Brain microvascular endothelial cell (primary cell): ENCODE data around the gene SLC39A13.

Source experiments
- DNase-seq: peaks from one replicate; pipeline ENCODE4 v3.0.0-alpha.2; 2020
- H3K27ac ChIP-seq: fragments of 250-450 bp; sonication (Bioruptor Pico); 2 replicates; pipeline ENCODE4 v1.5.1; 2020; ENCODE audit warnings: mild to moderate bottlenecking, moderate library complexity
- H3K27me3 ChIP-seq: fragments of 250-450 bp; sonication (Bioruptor Pico); replicated peaks from 2 replicates; pipeline ENCODE4 v1.5.1; 2020; ENCODE audit warnings: mild to moderate bottlenecking
- H3K36me3 ChIP-seq: fragments of 250-450 bp; sonication (Bioruptor Pico); replicated peaks from 2 replicates; pipeline ENCODE4 v1.5.1; 2020; ENCODE audit warnings: mild to moderate bottlenecking
- H3K4me3 ChIP-seq: 2 replicates; pipeline ENCODE4 v1.5.1; 2011; ENCODE audit warnings: low read depth, mild to moderate bottlenecking, control low read depth, low read length, moderate library complexity
- in situ Hi-C: cut with HindIII; loops from 2 replicates; pipeline ENCODE4 v1.10.0; 2017; ENCODE audit warnings: low sequenced_read_pairs, low pct_ligation_motif_present
- TF ChIP-seq, protein P1 (sequence below): IDR thresholded peaks from 2 replicates; pipeline ENCODE4 v1.5.1; 2011; ENCODE audit warnings: low read depth, mild to moderate bottlenecking, moderate library complexity, low read length, control low read depth, inconsistent platforms; ENCODE audit errors: missing control alignments

Gene SLC39A13

DNA sequence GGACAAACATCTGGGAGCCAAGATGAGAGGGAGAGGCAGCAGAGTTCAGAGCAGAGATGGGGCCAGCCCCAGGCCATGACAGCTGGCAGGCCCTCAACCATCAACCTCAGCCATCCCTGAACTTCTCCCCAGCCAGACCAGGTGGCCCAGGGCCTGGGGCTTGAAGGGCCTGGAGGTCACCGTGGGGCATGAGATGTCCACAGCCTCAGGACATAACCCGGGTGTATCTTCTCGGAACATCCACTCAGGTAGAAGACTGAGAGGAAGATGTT lies 12.4 kb upstream of the SLC39A13 start:
- H3K27me3 ChIP-seq, result no peaks in the 10 kb centered on the region
- TF ChIP-seq, protein P1, sequence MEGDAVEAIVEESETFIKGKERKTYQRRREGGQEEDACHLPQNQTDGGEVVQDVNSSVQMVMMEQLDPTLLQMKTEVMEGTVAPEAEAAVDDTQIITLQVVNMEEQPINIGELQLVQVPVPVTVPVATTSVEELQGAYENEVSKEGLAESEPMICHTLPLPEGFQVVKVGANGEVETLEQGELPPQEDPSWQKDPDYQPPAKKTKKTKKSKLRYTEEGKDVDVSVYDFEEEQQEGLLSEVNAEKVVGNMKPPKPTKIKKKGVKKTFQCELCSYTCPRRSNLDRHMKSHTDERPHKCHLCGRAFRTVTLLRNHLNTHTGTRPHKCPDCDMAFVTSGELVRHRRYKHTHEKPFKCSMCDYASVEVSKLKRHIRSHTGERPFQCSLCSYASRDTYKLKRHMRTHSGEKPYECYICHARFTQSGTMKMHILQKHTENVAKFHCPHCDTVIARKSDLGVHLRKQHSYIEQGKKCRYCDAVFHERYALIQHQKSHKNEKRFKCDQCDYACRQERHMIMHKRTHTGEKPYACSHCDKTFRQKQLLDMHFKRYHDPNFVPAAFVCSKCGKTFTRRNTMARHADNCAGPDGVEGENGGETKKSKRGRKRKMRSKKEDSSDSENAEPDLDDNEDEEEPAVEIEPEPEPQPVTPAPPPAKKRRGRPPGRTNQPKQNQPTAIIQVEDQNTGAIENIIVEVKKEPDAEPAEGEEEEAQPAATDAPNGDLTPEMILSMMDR, result no peak
- H3K27ac ChIP-seq, result no peak overlapping the region
- in situ Hi-C loops, result no loop called here
- no peak overlapping the region for H3K4me3 ChIP-seq
- DNase-seq, result no peak
- H3K36me3 ChIP-seq, result no peaks in the 10 kb centered on the region

DNA sequence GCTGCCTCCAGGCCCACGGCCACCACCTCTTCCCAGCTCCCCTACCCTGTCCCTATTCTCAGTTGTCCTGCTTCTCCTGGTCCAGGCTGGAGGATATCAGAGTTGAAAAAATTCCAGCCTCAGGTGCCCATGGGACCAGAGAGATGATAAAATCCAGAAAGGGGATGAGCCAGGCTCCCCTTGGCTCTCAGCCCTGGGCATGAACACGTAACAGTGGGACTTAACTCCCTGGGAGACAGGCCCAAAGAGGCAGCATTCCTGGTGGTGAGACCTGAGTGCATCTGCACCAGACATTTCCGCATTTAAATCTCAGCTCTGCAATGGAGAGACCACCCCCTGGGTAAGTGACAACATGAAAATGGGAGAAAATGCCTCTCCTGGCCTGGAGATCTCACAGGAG lies 10.4 kb upstream of the SLC39A13 start:
- TF ChIP-seq, protein P1, result no peak
- in situ Hi-C loops, result no loop called here
- no peaks in the 10 kb centered on the region for H3K27me3 ChIP-seq
- no peaks in the 10 kb centered on the region for H3K36me3 ChIP-seq
- H3K27ac ChIP-seq, result no peak overlapping the region
- no peak overlapping the region for H3K4me3 ChIP-seq
- DNase-seq, result no peak

DNA sequence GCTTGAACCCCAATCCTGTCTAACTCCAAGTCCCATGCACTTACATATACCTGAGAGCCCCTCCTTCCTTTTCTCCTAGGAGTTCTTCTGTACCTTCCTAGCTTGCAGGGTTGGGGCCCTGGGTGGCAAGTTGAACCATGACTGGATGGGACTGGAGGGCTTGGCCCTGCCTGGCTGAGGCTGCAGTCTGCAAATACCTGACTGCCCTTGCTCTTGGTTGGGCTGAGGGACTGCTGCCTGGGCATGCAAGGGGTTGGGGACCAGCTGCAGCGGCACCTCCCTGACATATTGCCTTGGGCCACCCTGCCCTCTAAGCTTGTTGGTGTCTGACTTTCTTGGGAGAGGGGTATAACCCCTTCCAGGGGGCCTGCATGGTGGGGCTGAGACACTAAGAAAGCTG lies 9.8 kb upstream of the SLC39A13 start:
- Histone ChIP-seq H3K4me3 (no peak overlapping the region), H3K27me3 (no peaks in the 10 kb centered on the region), H3K27ac (no peak overlapping the region), H3K36me3 (no peaks in the 10 kb centered on the region)
- TF ChIP-seq, protein P1, result no peak
- no peak for DNase-seq
- in situ Hi-C loops, result no loop called here

DNA sequence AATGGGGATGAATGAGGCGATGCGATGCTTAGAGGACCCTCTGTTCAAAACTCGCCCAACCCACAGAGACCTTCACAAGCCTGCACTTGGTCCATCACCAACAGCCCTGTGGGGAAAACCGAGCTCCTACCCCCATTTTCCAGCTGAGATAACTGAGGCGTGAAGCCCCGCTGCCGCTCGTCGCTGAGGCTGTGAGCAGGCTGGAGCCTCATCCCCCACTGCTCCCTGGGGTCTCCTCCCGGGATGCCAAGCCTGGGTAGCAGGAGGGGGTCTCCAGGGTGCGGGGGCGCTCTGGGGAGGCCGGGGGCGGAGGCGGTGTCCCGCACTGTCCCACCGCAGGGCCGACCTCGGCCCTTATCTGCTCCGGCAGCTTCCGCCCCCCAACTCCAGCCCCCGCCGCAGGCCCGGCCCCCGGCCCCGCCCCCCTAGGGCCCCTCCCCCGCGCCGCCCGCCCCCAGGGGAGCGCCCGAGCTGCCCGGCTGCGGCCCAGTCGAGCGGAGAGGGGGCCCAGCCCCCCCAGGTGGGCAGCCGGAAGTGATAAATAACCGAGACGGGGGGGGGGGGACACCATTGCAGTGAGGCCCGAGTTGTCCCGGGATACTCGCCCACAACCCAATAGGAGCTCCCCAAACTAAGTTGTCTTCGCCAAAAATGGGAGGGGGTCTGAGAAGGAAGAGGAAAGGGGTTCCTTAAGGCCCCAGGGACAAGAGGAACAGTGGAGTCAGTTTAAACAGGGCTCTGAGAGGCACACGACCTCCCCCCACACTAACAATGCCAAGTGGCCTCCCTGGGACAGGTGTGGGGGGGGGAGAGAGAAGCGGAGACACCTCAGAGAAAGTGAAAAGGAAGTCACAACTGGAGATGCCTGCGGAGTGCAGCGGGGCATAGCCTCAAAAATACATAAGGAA lies 8.3 kb upstream of the SLC39A13 start:
- H3K27ac ChIP-seq, result no peak overlapping the region

GRCh38 chr11:47400768-47401279 lies 7.6 kb upstream of the SLC39A13 start:
- DNase-seq, result no peak
- in situ Hi-C loops, result no loop called here

More for the DNA sequence above, 8.3 kb upstream of the SLC39A13 start:
- no peaks in the 10 kb centered on the region for H3K36me3 ChIP-seq
- no peaks in the 10 kb centered on the region for H3K27me3 ChIP-seq
- in situ Hi-C loops, result no loop called here
- no peak for DNase-seq
- TF ChIP-seq, protein P1, result no peak
- peak overlapping the region; percentile 54 for H3K4me3 ChIP-seq

More at GRCh38 chr11:47400768-47401279, 7.6 kb upstream of the SLC39A13 start:
- Histone ChIP-seq H3K27me3 (no peaks in the 10 kb centered on the region), H3K27ac (no peak overlapping the region), H3K36me3 (no peaks in the 10 kb centered on the region), H3K4me3 (no peak overlapping the region)
- TF ChIP-seq, protein P1, result no peak
